Vagina (tissue), 2 donors: Measurements from ENCODE around the gene TRIAP1.

ENCODE experiments used
- POLR2AphosphoS5 ChIP-seq, 2 donors: sonication (generic); formaldehyde crosslinking; IDR thresholded peaks; one replicate each; pipeline ENCODE4 v1.9.0; 2017; ENCODE audit warnings: antibody characterized with exemption in 2 of 2, mild to moderate bottlenecking in 2 of 2, low read depth in 1 of 2; ENCODE audit not compliant: insufficient read depth in 1 of 2
- TF ChIP-seq, protein P1 (sequence below), 3 experiments: fragments of 450-650 bp in 2 of 3; fragments of 200-600 bp in 1 of 3; sonication (generic) in 1 of 3; IDR thresholded peaks; one replicate each; pipeline ENCODE4 v1.5.1; 2017 to 2019; ENCODE audit warnings: antibody characterized with exemption in 3 of 3, mild to moderate bottlenecking in 2 of 3, moderate library complexity in 2 of 3

GRCh38 chr12:120467439-120467838 is 21.3 kb upstream of the TRIAP1 start:
- TF ChIP-seq, protein P1, sequence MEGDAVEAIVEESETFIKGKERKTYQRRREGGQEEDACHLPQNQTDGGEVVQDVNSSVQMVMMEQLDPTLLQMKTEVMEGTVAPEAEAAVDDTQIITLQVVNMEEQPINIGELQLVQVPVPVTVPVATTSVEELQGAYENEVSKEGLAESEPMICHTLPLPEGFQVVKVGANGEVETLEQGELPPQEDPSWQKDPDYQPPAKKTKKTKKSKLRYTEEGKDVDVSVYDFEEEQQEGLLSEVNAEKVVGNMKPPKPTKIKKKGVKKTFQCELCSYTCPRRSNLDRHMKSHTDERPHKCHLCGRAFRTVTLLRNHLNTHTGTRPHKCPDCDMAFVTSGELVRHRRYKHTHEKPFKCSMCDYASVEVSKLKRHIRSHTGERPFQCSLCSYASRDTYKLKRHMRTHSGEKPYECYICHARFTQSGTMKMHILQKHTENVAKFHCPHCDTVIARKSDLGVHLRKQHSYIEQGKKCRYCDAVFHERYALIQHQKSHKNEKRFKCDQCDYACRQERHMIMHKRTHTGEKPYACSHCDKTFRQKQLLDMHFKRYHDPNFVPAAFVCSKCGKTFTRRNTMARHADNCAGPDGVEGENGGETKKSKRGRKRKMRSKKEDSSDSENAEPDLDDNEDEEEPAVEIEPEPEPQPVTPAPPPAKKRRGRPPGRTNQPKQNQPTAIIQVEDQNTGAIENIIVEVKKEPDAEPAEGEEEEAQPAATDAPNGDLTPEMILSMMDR (IDR thresholded peaks at IDR 0.05): no peak
- TF ChIP-seq POLR2AphosphoS5 (IDR thresholded peaks at IDR 0.05; ENCODE audit: insufficient read depth in 1 of 2, low read depth in 1 of 2): no peak
